H9 (cell line): ENCODE results near the gene UNC79. TPM values are rescaled to one million over a fixed set of nuclear protein-coding genes. Genes with fewer than 3 reads are reported as not detected.

Experiments
- DNase-seq: peaks from one replicate; pipeline ENCODE4 v3.0.0-alpha.2; 2017
- H2AFZ ChIP-seq: one replicate; pipeline ENCODE4 v1.6.1; 2013; ENCODE audit warnings: mild to moderate bottlenecking, low read length, control low read depth, moderate library complexity
- H2AK5ac ChIP-seq: 2 replicates; pipeline ENCODE4 v1.6.1; 2013; ENCODE audit warnings: low read length, control low read depth, mixed read lengths; ENCODE audit not compliant: insufficient read length
- H2BK120ac ChIP-seq: one replicate; pipeline ENCODE4 v1.6.1; 2013; ENCODE audit warnings: low read depth, mild to moderate bottlenecking, low read length, control low read depth, inconsistent platforms; ENCODE audit not compliant: poor library complexity, severe bottlenecking
- H2BK12ac ChIP-seq: 2 replicates; pipeline ENCODE4 v1.6.1; 2013; ENCODE audit warnings: low read length, control low read depth, mixed read lengths, low read depth; ENCODE audit not compliant: insufficient read length
- H2BK15ac ChIP-seq: 2 replicates; pipeline ENCODE4 v1.6.1; 2013; ENCODE audit warnings: low read depth, low read length, control low read depth
- H2BK20ac ChIP-seq: one replicate; pipeline ENCODE4 v1.6.1; 2013; ENCODE audit warnings: low read depth, mild to moderate bottlenecking, low read length, control low read depth, inconsistent platforms; ENCODE audit not compliant: poor library complexity, severe bottlenecking
- H2BK5ac ChIP-seq: 2 replicates; pipeline ENCODE4 v1.6.1; 2013; ENCODE audit warnings: low read length, control low read depth, mixed read lengths; ENCODE audit not compliant: insufficient read length
- H3K14ac ChIP-seq: 2 replicates; pipeline ENCODE4 v1.6.1; 2013; ENCODE audit warnings: low read length, control low read depth; ENCODE audit not compliant: insufficient read depth
- H3K18ac ChIP-seq: 2 replicates; pipeline ENCODE4 v1.6.1; 2013; ENCODE audit warnings: low read depth, mild to moderate bottlenecking, mixed read lengths, low read length, control low read depth; ENCODE audit not compliant: insufficient read length
- H3K23ac ChIP-seq: 2 replicates; pipeline ENCODE4 v1.6.1; 2013; ENCODE audit warnings: low read length, control low read depth, mixed read lengths, low read depth; ENCODE audit not compliant: insufficient read length
- H3K23me2 ChIP-seq: 2 replicates; pipeline ENCODE4 v1.6.1; 2013; ENCODE audit warnings: low read depth, mild to moderate bottlenecking, mixed read lengths, low read length, control low read depth; ENCODE audit not compliant: insufficient read length, poor library complexity, severe bottlenecking
- H3K27ac ChIP-seq: 2 replicates; pipeline ENCODE4 v1.5.1; 2013; ENCODE audit warnings: low read length, control low read depth, mixed read lengths, low read depth; ENCODE audit not compliant: insufficient read length
- H3K27me3 ChIP-seq: 2 replicates; pipeline ENCODE4 v1.6.1; 2013; ENCODE audit warnings: low read length, control low read depth, inconsistent platforms; ENCODE audit not compliant: insufficient read depth
- H3K4ac ChIP-seq: 2 replicates; pipeline ENCODE4 v1.6.1; 2013; ENCODE audit warnings: low read depth, mild to moderate bottlenecking, control low read depth, inconsistent platforms, low read length, moderate library complexity
- H3K4me1 ChIP-seq: 2 replicates; pipeline ENCODE4 v1.6.1; 2013; ENCODE audit warnings: low read length, control low read depth, inconsistent platforms; ENCODE audit not compliant: insufficient read depth
- H3K4me2 ChIP-seq: 2 replicates; pipeline ENCODE4 v1.6.1; 2013; ENCODE audit warnings: low read length, control low read depth, mixed read lengths; ENCODE audit not compliant: insufficient read length, insufficient read depth
- H3K56ac ChIP-seq: 2 replicates; pipeline ENCODE4 v1.6.1; 2013; ENCODE audit warnings: low read depth, mild to moderate bottlenecking, mixed read lengths, low read length, control low read depth; ENCODE audit not compliant: insufficient read length
- H3K79me1 ChIP-seq: 2 replicates; pipeline ENCODE4 v1.6.1; 2013; ENCODE audit warnings: low read depth, mild to moderate bottlenecking, moderate library complexity, low read length, control low read depth, inconsistent platforms; ENCODE audit not compliant: insufficient read depth, poor library complexity, severe bottlenecking
- H3K79me2 ChIP-seq: 2 replicates; pipeline ENCODE4 v1.6.1; 2013; ENCODE audit warnings: low read length, control low read depth, inconsistent platforms; ENCODE audit not compliant: insufficient read depth
- H3K9ac ChIP-seq: 2 replicates; pipeline ENCODE4 v1.6.1; 2013; ENCODE audit warnings: low read length, control low read depth, mixed read lengths; ENCODE audit not compliant: insufficient read length; ENCODE audit errors: extremely low read depth
- H3K9me3 ChIP-seq: one replicate; pipeline ENCODE4 v1.6.1; 2013; ENCODE audit warnings: low read depth, low read length, inconsistent platforms; ENCODE audit not compliant: control insufficient read depth
- H3T11ph ChIP-seq: one replicate; pipeline ENCODE4 v1.6.1; 2013; ENCODE audit warnings: mild to moderate bottlenecking, low read length, control low read depth, inconsistent platforms
- H4K20me1 ChIP-seq: one replicate; pipeline ENCODE4 v1.6.1; 2013; ENCODE audit not compliant: control insufficient read depth, insufficient read length, insufficient read depth
- H4K5ac ChIP-seq: 2 replicates; pipeline ENCODE4 v1.6.1; 2013; ENCODE audit warnings: low read depth, mild to moderate bottlenecking, mixed read lengths, low read length, control low read depth; ENCODE audit not compliant: insufficient read length
- H4K8ac ChIP-seq: replicated peaks from 2 replicates; pipeline ENCODE4 v1.6.1; 2013; ENCODE audit warnings: low read length, control low read depth, mixed read lengths, low read depth; ENCODE audit not compliant: insufficient read length
- H4K91ac ChIP-seq: 2 replicates; pipeline ENCODE4 v1.6.1; 2013; ENCODE audit warnings: low read depth, mild to moderate bottlenecking, moderate library complexity, mixed read lengths, low read length, control low read depth; ENCODE audit not compliant: insufficient read length
- H3K27ac Mint-ChIP-seq, 3 experiments: 2 replicates in 2 of 3; 3 replicates in 1 of 3; pipeline ENCODE4 v1.8.0; 2020 to 2021; ENCODE audit warnings: mixed read lengths in 3 of 3, mild to moderate bottlenecking in 1 of 3, moderate library complexity in 1 of 3
- H3K27me3 Mint-ChIP-seq: 2 replicates; pipeline ENCODE4 v1.8.0; 2021; ENCODE audit warnings: low read depth, mild to moderate bottlenecking, moderate library complexity, mixed read lengths
- H3K36me3 Mint-ChIP-seq, 3 experiments: 2 replicates in 2 of 3; 3 replicates in 1 of 3; pipeline ENCODE4 v1.8.0; 2020 to 2021; ENCODE audit warnings: low read depth in 3 of 3, mixed read lengths in 3 of 3; ENCODE audit not compliant: insufficient read depth in 1 of 3
- H3K4me1 Mint-ChIP-seq, 2 experiments: 2 replicates each; pipeline ENCODE4 v1.8.0; 2020; ENCODE audit warnings: mixed read lengths in 2 of 2
- H3K4me3 Mint-ChIP-seq, 2 experiments: 2 replicates in 1 of 2; 3 replicates in 1 of 2; pipeline ENCODE4 v1.8.0; 2020 to 2021; ENCODE audit warnings: mild to moderate bottlenecking in 2 of 2, mixed read lengths in 2 of 2, moderate library complexity in 1 of 2
- H3K9me3 Mint-ChIP-seq, 2 experiments: 2 replicates in 1 of 2; 3 replicates in 1 of 2; pipeline ENCODE4 v1.8.0; 2020; ENCODE audit warnings: mild to moderate bottlenecking in 2 of 2, mixed read lengths in 2 of 2, moderate library complexity in 1 of 2
- CTCF ChIP-seq: fragments of 200-600 bp; sonication (generic); conservative IDR thresholded peaks from 3 replicates; pipeline ENCODE4 v1.8.0; 2021; ENCODE audit warnings: antibody characterized with exemption, mild to moderate bottlenecking
- WGBS: extraction: QIAGEN DNeasy Blood & Tissue Kit; methylation state at CpG from one replicate; pipeline ENCODE4 v1.1.7; 2013; ENCODE audit warnings: missing lambda C conversion rate, low lambda C conversion rate, mixed read lengths; ENCODE audit not compliant: insufficient read length; ENCODE audit errors: extremely low coverage; 5-methylcytosine and 5-hydroxymethylcytosine counted together
- total RNA-seq: library from RNA; stranded (reverse); gene quantifications from 2 replicates; pipeline ENCODE4 v1.2.1, GENCODE V29; 2021

The UNC79 gene
- total RNA-seq, 1 experiment from 2014 or later: 3.0 TPM

DNA sequence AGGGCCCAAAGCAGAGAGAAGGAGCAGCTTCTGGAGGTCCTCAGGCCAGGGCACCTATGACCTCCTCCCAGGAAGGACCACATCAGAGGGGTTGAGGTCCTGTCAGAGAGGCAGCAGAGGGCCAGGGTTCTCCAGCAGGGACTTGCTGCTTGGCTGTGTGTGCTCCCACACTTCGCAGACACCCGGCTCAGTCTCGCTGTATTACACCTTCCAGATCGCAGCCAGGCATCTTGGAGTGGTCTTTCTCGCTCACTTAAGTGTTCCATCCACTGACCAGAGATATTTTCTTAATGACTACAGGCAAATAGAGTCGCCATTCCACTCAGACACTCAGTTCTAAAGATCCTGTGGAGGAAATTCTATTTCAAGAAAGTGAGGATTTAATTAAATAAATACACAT, 273.2 kb downstream of the UNC79 start:
- H3K4me1 Mint-ChIP-seq: peaks cover 6 to 7% of the 10 kb centered on the region in 2 experiments; a peak in 3 of 4 replicates
- H3K27ac Mint-ChIP-seq: no peak overlapping the region
- Histone ChIP-seq H2BK15ac (no peak overlapping the region), H4K91ac (no peak overlapping the region), H3K23me2 (no peaks in the 10 kb centered on the region), H2BK120ac (no peak overlapping the region), H2BK20ac (no peak overlapping the region), H3K18ac (no peak overlapping the region), H3K79me1 (no peaks in the 10 kb centered on the region), H4K8ac (no peak overlapping the region), H3K4me1 (no peaks in the 10 kb centered on the region), H3T11ph (no peak overlapping the region), H3K27ac (no peak overlapping the region), H2BK5ac (no peak overlapping the region), H3K9ac (no peak overlapping the region), H3K23ac (no peak overlapping the region), H4K20me1 (no peaks in the 10 kb centered on the region), H3K14ac (no peak overlapping the region), H3K27me3 (no peaks in the 10 kb centered on the region), H3K4me2 (no peak overlapping the region), H4K5ac (no peak overlapping the region), H2BK12ac (no peak overlapping the region), H3K79me2 (no peaks in the 10 kb centered on the region), H2AFZ (no peak overlapping the region), H3K56ac (no peak overlapping the region), H3K9me3 (no peaks in the 10 kb centered on the region), H3K4ac (no peak overlapping the region), H2AK5ac (no peak overlapping the region)
- H3K36me3 Mint-ChIP-seq: peaks cover 0 to 5% (median 0%) of the 10 kb centered on the region in 3 experiments; a peak in 3 of 7 replicates
- TF ChIP-seq CTCF: no peak
- no CpG with 5 or more reads among the region's 6 CpGs for WGBS
- H3K27me3 Mint-ChIP-seq: no peaks in the 10 kb centered on the region
- no peak for DNase-seq
- H3K9me3 Mint-ChIP-seq: peaks cover 3 to 5% of the 10 kb centered on the region in 2 experiments; a peak in 4 of 5 replicates
- H3K4me3 Mint-ChIP-seq: no peak overlapping the region
